ENCODE data around the gene VSIG8.
"Not testable (repeated sequence)": the region's sequence is repeated elsewhere in the genome, so short reads cannot be mapped to it uniquely, and the experiment has no call there.

The VSIG8 gene, protein sequence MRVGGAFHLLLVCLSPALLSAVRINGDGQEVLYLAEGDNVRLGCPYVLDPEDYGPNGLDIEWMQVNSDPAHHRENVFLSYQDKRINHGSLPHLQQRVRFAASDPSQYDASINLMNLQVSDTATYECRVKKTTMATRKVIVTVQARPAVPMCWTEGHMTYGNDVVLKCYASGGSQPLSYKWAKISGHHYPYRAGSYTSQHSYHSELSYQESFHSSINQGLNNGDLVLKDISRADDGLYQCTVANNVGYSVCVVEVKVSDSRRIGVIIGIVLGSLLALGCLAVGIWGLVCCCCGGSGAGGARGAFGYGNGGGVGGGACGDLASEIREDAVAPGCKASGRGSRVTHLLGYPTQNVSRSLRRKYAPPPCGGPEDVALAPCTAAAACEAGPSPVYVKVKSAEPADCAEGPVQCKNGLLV

DNA sequence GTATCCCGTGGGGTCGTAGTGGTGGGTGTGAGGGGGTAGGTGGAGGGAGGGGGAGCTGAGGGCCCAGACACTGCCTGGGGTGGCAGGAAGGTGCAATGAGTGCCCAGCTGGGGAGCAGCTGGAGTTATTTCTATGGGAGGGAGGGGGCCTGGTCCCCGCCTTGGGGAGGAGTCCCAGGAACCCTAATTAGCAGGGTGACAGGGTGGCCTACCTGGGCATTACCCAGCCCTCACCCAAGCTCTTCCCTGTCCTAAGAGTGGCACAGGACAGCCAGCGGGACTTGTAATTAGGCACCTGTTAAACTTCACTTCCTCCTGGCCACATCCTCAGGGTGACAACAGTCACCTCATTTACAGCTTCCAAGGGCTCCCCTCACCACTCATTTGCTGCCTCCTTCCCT is at the start of gene VSIG8:
Gene VSIG8 (minus strand): TSS at position 101 of the 400 bp plus-strand sequence. CDS start 136 bp downstream, outside the sequence.
- DNase-seq: no peak

DNA sequence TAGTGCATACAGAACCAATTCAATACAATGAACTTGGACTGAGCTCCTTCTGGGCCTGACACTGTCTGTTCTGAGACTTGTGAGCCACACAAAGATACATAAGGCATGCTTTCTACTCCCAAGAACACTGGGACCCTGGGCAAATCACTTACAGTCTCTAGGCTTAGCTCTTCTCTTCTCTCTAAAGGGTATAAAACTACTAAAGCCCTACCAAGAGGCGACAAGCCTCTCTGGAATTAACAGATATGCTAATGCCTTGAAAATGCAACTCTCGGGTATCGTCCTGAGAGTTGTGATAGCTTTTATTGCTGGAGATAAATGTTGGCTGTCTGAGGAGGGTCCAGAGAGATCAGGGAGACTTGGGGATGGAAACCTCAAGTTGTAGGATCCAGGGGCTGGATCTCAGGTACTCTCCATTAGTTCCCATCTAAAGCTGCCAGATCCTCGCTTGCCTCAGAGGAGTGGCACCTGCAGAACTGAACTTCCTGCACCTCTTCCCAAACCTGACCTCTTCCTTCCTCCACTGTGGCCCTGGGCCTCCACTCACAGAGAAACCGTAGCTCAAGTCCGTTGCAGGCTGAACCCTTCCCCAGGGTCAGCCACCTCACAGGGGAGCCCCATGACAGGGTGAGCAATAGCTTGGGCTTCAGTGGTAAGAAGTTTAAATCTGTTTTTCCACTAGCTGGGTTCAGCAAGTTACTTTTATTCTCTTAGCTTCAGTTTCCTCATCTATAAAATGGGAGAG is 49.0 kb upstream of the VSIG8 start:
- DNase-seq: no peak

DNA sequence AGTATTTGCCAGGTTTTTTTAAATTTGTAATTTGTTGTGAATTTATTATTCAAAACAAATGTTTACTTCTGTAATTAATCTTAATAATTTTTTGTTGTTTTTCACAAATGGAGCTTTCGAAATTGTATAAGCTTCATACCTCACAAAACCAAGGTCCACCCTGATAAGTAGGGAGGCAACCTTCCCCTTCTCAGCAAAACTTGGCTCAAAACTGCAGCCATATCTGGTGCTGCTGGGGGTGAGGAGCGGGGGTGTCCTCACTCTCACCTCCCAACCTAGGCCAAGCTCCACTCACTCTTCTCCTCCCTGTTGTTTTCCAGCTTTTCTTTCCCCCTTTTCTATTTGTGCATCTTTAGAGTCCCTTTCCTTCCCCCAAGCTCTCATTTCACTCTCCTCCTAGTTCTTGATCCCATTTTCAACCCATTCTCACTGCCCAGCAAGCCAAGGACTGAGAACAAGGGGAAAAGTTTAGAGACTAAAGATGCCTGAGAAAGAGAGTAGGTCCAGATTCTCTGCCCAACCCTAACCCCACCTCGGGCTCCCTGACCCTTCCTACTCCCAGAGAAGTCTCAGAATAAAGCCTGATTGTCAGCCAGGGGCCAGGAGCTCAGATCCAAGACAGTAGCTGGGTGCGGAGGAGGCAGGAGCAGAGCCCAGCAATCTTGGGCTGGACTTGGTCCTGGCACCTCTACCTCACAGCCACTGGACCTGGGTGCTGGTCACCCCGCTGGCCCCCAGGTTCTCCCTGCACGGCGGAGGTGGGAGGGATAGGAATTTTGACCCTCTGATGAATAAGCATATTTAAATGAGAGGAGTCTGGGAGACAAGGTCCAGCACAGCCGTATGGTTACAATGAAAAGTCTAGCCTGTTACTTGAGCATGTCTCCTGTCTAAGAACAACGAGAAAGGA is 45.8 kb upstream of the VSIG8 start:
- DNase-seq: no peak

DNA sequence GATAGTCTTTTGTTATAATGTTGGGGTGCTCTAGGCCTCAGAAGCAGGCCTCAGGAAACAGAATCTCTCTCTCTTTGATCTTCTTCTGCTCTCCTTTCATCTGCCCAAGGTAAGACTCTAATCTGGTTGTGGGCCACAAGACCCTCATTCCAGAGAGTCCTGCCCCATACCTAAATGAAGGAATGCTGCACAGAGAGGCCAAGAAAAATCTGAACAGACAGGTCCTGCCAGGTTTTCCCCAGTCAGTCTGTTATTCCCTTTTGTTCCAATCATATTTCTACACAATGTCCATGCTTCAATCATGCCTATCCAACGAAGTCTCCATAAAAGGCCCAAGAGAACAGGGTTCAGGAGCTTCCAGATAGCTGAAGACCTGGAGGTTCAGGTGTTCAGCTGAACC is 44.5 kb upstream of the VSIG8 start:
- DNase-seq: no peak

DNA sequence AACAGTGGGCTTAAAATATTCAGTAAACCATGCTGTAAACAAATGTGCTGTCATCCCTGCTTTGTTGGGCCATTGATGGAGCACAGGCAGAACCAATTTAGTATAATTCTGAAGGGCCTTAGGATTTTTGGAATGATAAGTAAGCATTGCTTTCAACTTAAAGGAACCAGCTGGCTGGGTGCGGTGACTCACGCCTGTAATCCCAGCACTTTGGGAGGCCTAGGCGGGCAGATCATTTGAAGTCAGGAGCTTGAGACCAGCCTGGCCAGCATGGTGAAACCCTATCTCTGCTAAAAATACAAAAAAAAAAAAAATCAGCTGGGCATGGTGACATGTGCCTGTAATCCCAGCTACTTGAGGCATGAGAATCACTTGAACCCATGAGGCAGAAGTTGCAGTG is 41.6 kb upstream of the VSIG8 start:
- not testable (repeated sequence) for DNase-seq

DNA sequence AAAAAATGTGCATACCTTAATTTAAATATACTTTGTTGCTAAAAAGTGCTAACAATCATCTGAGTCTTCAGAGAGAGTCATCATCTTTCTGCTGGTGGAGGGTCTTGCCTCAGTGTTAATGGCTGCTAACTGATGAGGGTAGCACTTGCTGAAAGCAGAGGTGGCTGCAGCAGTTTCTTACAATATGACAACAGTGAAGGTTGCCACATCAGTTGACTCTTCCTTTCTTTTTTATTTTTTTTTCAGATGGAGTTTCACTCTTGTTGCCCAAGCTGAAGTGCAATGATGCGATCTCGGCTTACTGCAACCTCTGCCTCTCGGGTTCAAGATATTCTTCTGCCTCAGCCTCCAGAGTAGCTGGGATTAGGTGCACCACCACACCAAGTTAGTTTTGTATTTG is 40.1 kb upstream of the VSIG8 start:
- no peak for DNase-seq

DNA sequence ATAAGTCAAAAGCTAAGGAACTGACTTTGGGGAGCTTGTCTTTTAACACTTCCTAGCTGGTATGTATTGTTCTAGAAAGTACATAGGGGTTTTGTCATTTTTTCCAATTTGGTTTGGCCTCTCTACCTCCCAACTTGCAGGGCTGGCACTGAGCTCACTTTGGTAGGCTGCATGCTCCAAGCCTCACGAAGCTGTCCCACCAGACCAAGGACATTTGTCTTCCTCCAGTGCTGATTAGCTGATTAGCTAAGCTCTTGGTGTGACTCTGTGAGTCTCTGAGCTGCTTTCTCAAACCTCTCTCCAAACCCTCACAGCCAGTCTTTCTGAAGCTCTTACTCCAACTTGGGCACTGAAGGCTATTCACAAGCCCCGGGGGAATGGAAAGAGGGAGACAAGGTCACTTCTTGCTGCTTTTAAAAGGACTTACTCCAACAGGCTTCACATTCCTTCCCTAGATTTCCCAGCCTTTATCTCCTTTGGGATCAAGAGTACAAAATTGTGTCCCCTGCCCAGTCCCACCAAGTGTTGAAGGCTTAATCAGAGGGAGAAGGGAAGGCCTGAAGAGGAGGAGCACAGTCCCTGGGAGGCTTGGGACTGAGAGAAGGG is 38.4 kb upstream of the VSIG8 start:
- DNase-seq: no peak

DNA sequence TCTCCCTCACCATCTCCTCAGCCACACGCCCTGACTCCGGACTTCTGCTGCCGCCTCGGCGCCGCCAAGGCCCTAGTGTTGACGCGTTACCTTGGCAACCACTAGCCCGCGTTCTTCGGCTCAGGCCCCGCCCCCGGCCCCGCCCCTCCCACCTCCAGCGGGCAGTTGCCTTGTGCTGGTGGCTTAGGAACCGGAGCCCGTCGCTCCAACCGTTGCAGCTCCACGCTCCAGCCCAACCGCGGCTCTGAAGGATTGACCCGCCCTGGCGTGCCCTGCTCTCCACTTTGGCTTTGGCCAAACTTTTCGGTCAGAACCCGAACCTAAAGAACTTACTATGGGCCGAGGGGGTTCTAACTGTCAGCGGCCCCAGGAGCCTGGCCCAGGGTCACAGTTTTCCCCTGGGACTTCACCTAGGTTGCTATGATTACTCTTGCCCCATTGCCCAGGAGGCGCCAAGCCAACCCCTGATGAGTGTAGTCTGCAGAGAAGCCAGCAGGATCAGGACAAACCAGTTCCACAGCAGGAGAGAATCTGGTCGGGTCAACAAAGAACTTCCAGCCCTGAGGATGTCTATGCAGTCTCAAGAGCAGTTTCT is 37.7 kb upstream of the VSIG8 start, which contains the start of gene CFAP45:
Gene CFAP45 (minus strand): TSS at position 80 of the 595 bp plus-strand sequence. CDS start 67 bp downstream, at position 13.
- peak; percentile 72 for DNase-seq

DNA sequence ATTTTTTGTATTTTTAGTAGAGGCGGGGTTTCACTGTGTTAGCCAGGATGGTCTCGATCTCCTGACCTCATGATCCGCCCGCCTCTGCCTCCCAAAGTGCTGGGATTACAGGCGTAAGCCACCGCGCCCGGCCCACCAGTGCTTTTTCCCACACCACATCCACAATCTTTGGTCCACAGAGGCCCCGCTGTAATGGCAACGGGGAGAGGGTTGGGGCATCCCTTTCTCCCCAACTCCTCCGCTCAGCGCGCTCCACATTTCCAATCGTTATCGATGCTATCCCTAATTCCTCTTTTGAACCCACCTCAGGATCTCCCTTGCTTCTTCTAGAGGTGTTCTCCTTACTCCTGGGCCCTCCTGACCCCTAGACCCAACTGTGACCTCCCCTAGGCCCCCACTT is 37.2 kb upstream of the VSIG8 start:
- DNase-seq: not testable (repeated sequence)

DNA sequence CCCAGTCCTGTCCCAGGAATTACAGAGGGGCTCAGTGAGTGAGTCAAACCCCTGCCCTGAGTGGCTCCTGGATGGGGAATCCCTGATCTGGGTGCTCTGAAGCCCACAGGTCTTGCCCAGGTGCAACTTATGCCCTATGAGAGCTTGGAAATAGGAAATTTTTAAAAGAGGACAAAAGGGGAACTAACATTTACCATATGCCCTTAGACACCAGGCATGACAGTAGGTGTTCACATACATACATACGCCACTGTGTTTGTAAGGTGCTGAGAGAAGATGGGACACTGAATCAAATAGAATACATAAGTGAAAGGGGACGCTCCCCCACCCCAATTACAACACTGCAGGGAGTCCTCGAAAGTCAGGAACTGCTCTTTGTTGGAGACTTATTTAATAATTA is 36.1 kb upstream of the VSIG8 start:
- DNase-seq: no peak

DNA sequence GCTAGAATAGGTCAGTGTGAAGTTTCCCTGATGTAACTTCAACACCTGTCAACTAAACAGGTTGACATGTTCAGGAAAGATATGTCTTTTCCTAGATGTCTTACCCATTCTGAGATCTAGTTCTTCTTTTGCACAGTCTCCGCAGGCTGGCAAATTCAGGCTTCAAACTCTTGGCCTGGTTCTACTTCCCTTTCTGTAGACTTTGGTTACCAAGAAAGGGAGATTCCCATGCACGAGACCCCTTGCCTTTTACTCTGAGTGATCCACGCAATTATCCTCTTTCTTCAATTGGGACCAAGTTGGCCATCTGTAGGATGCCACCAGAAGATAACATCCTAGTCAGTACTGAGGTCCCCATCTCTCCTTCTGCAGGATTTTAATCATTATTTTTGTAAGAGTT is 35.5 kb upstream of the VSIG8 start:
- no peak for DNase-seq

DNA sequence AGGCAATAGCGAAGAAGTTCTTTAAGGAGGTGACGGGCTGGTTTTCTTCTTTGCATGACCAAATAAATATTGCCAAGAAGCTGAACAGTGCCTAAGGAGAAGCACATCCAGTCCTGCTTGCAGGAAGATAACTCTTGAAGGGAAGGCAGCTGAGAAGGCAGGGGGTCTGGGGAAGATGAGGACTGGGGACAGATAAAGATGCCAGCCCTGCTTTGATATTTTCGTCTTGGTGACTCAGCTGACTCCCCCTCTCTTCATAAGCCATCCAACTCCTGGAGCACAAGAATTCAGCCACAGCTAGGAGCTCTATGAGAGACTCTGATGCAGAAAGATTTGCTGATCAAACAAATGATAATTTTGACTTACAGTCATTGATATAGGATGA is 34.1 kb upstream of the VSIG8 start:
- no peak for DNase-seq

DNA sequence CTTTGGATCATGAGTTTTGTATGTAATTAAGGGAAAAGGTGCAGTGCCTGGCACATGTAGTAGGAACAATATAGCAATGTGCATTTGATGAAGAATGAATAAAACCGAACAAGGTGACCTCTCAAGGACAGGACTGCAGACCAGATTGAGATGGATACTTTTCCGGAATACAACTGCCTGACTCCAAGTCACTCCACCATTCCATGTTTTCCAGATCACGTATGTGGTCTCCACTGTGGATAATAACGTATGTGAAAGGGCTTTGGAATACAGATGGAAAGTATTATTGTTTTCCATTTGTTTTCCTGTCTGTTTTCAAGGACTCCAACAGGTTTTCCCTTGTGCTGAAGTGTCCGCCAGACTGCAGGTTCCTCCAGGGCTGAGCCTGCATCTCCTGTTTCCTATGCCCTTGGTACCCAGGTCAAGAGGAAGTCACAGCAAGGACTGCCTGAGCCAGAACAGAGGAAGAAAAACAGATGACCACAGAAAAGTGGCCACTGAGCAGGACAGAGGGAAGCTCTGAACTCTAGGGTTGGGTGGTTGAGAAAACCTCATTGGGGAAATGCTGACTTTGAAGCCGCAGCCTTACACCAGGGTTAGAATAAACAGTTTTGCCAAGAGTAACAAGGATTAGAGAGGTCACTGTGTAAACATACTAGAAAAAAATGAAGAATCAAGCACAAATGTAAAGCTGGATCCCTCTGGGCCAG is 33.5 kb upstream of the VSIG8 start:
- no peak for DNase-seq

DNA sequence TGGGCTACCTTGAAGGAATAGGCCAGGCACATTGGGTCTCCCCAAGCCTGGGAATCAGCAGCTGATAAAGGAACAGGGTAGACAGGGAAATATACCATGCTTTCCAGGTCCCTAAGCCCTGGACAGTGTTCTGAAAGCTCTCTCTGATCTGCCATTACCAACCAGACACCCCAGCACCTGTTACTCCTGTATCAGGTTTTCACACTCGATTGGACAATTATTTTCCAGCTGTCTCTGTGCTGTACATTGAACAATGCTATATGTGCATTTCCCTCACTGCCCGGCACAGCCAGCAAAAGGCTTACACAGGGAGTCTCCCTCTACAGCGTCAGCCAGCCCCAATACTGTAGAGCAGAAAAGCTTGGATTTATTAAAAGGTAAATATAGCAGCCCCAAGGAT is 32.8 kb upstream of the VSIG8 start:
- DNase-seq: no peak

DNA sequence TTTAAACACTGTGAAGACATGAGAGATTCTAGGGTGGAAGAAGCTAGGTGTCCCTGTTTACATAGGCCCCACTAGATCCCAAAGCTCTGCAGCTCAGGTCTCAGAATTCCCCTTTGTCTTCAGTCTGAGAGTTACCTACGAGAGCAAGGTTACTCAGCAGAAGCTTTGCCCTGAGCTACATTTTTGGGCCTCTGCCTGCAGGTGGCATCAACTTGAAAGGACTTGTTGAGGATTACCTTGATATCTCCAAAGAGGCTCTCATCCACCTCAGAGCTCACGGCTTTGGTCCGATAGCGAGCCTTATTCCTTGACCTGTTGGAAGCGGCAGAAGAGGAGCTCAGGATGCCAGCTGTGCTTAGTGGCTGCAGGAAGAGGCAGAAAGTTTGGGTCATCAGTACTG is 30.5 kb upstream of the VSIG8 start:
- no peak for DNase-seq

DNA sequence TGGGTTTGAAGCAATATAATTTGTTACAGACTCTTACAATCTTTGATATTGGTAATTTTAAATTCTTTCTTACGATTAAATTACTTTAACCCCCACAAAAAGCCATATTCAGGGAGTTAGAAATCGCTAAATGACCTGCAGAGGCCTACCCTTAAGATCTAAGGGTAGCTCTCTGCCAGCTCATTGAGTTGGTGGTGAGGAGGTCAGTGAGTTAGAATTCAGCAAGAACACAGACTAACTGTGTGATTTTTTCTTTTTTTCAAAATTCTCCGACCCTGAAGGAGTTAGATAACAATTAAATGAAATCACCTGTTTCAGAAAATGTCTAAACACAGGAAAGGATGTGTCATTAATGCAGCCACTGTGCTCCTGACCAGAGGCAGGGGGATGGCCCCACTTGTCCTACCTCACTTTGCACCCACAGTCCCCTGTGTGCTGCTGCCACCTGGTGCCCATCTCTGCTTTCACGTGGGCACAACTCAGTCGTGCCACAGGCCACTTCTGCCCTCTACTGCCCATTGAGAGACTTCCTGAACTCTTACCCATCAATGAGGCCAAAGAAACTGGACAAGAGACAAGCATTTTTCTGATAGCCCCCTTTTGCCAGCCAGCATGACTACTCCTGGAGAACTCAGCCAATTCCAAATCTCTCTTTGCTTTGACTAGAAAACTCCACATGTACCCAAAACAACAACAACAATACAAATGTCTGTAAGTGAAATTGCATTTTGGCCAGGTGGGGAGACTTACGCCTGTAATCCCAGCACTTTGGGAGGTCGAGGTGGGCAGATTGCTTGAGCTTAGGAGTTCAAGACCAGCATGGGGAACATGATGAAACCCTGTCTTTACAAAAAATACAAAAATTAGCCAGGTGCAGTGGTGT is 29.1 kb upstream of the VSIG8 start:
- DNase-seq: peak; percentile 78

DNA sequence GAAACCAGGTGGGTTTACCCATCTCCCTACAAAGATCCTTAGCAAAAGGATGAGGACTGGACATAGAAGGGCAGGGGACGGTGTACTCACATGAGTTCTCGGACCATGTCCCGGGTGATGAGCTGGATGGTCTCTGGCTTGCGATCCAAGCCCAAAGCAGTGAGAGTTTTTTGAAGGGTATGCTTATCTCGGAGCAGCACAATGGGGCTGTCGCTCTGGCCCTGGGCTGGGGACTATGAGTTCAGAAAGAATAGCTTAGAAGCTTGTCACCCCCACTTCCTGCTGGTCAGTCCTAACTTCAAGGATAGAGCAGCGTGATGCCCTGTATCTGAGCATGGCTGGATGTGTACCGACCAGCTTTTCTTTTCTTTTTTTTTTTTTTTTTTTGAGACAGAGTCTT is 27.9 kb upstream of the VSIG8 start:
- no peak for DNase-seq

DNA sequence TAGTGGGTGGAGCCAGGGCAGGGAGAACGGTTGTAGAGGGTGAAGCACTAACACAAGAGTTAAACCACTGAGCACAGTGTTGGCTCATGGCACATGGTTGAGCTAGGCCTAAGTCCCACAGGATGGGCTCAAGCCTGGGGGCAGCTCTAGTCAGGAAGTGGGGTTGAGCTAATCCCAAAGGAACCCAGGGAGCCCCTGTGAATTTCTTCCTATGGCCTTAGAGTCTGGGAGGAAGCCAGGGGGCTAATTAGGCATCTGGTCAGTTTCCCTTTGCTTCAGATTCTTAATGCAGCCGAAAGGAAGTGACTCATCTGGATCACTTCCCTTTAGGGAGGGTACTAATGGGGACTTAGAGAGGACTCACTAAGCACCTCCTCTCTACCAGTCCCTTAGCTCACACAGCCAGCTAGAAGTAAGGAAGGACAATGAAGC is 27.4 kb upstream of the VSIG8 start:
- no peak for DNase-seq

DNA sequence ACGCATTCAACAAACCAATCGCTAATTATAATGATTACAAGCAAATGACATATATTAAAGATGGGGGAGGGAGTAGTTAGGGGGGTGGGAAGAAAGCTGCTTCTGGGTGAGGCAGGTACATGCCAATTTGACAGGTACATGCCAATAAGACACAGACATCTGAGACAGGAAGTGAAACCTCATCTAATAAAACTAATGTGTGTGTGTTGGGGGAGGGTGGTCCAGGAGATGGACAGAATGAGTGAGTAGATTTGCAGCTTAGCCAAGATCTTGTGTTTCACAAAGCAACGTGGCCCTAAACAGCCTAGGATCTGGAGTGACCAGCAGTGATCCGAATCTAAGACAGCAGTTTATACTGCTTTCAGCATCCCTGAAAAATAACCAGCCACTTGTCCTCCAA is 26.7 kb upstream of the VSIG8 start:
- DNase-seq: no peak

DNA sequence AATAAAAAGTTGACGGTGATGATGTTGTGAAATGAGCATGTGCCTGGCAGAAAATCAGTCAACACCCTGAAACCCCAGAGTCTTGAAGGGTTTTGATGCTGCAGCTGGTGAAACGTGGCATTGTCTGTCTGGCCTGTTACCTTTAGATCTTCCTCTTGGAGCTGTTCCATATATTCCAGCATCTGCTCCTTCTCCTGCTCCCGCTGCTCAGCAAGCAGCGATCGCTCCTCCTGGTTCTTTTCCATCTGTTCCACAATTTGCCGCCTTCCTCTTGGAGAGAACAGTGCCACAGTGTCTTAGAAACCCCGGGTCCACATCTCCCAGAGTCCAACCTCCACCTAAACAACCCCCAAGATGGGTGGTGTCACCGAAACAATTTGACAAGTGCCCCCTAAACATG is 21.8 kb upstream of the VSIG8 start:
- no peak for DNase-seq

DNA sequence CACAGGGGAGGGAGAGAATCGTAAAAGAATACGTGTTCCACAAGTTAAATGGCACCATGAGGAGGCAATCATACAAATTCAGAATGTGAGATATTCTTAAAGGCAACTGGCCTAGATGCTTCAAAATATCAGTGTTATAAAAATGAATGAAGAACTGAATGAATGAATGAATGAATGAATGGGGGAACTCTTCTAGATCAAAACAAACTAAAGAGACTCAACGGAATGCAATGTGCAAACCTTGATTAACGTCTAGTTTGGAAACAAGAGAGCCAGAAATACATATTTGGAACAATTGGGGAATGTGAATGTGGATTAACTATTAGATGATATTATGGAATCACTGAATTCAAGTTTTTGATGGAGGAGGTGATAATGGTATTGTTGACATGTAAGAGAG is 20.7 kb upstream of the VSIG8 start:
- DNase-seq: no peak
